ENCODE results near the gene DIABLO.
"Not testable (repeated sequence)": the region's sequence is repeated elsewhere in the genome, so short reads cannot be mapped to it uniquely, and the experiment has no call there.

DIABLO gene

GRCh38 chr12:122260735-122261134, 34.9 kb upstream of the DIABLO start:
- H3K4me2 ChIP-seq (ENCODE audit: low read length); H4K5ac ChIP-seq (ENCODE audit: low read length); H2BK5ac ChIP-seq (ENCODE audit: low read length); H3K56ac ChIP-seq (ENCODE audit: low read length); H4K8ac ChIP-seq (ENCODE audit: low read depth, low read length); H2AK5ac ChIP-seq (ENCODE audit: low read length); H3K4ac ChIP-seq (ENCODE audit: low read depth, low read length); DNase-seq; H3K27me3 ChIP-seq (ENCODE audit: insufficient read depth, low read length, poor library complexity); H3K18ac ChIP-seq (ENCODE audit: low read length); H3K4me3 ChIP-seq (ENCODE audit: low read length); H3K4me1 ChIP-seq (ENCODE audit: control insufficient read depth, low read depth, low read length); H3K79me1 ChIP-seq (ENCODE audit: low read length); H3K36me3 ChIP-seq (ENCODE audit: control insufficient read depth, insufficient read depth, low read length); H2BK120ac ChIP-seq (ENCODE audit: low read depth, low read length); H3K27ac ChIP-seq (ENCODE audit: low read depth, low read length); H3K23ac ChIP-seq (ENCODE audit: low read length); H3K9ac ChIP-seq (ENCODE audit: low read length); H2BK15ac ChIP-seq (replicated peaks; ENCODE audit: low read depth); H3K79me2 ChIP-seq (ENCODE audit: control insufficient read depth, insufficient read depth, low read length): not testable (repeated sequence)
- whole genome bisulfite sequencing (ENCODE audit: extremely low coverage, insufficient coverage, low lambda C conversion rate) = no CpG with 5 or more reads among the region's 14 CpGs

- not testable (repeated sequence) for H4K5ac ChIP-seq (ENCODE audit: low read length); H2BK15ac ChIP-seq (replicated peaks; ENCODE audit: low read depth); H2BK120ac ChIP-seq (ENCODE audit: low read depth, low read length); H2AK5ac ChIP-seq (ENCODE audit: low read length); H3K27me3 ChIP-seq (ENCODE audit: insufficient read depth, low read length, poor library complexity); H3K4ac ChIP-seq (ENCODE audit: low read depth, low read length); H3K36me3 ChIP-seq (ENCODE audit: control insufficient read depth, insufficient read depth, low read length); H3K4me2 ChIP-seq (ENCODE audit: low read length); H3K23ac ChIP-seq (ENCODE audit: low read length); H3K4me1 ChIP-seq (ENCODE audit: control insufficient read depth, low read depth, low read length); H3K79me2 ChIP-seq (ENCODE audit: control insufficient read depth, insufficient read depth, low read length); H3K56ac ChIP-seq (ENCODE audit: low read length); H3K79me1 ChIP-seq (ENCODE audit: low read length); H3K18ac ChIP-seq (ENCODE audit: low read length); H3K4me3 ChIP-seq (ENCODE audit: low read length); H2BK5ac ChIP-seq (ENCODE audit: low read length); H3K9ac ChIP-seq (ENCODE audit: low read length); H3K27ac ChIP-seq (ENCODE audit: low read depth, low read length); DNase-seq; H4K8ac ChIP-seq (ENCODE audit: low read depth, low read length)
- no CpG with 5 or more reads among the region's 4 CpGs for WGBS (ENCODE audit: extremely low coverage, insufficient coverage, low lambda C conversion rate)
These were observed 33.1 kb upstream of the DIABLO start for GRCh38 chr12:122258939-122259338.

- H3K79me1 ChIP-seq (ENCODE audit: low read length); H3K9ac ChIP-seq (ENCODE audit: low read length); H3K23ac ChIP-seq (ENCODE audit: low read length); H2AK5ac ChIP-seq (ENCODE audit: low read length); H4K8ac ChIP-seq (ENCODE audit: low read depth, low read length); H3K56ac ChIP-seq (ENCODE audit: low read length); H3K27me3 ChIP-seq (ENCODE audit: insufficient read depth, low read length, poor library complexity); H3K4me3 ChIP-seq (ENCODE audit: low read length); H2BK5ac ChIP-seq (ENCODE audit: low read length); H3K4me1 ChIP-seq (ENCODE audit: control insufficient read depth, low read depth, low read length); H3K4ac ChIP-seq (ENCODE audit: low read depth, low read length); H2BK15ac ChIP-seq (replicated peaks; ENCODE audit: low read depth); H2BK120ac ChIP-seq (ENCODE audit: low read depth, low read length); H3K4me2 ChIP-seq (ENCODE audit: low read length); H3K18ac ChIP-seq (ENCODE audit: low read length); H3K36me3 ChIP-seq (ENCODE audit: control insufficient read depth, insufficient read depth, low read length); H4K5ac ChIP-seq (ENCODE audit: low read length); H3K79me2 ChIP-seq (ENCODE audit: control insufficient read depth, insufficient read depth, low read length); H3K27ac ChIP-seq (ENCODE audit: low read depth, low read length); DNase-seq: not testable (repeated sequence)
- no CpG with 5 or more reads among the region's 4 CpGs for WGBS (ENCODE audit: extremely low coverage, insufficient coverage, low lambda C conversion rate)
These were observed 32.6 kb upstream of the DIABLO start for GRCh38 chr12:122258462-122258861.

GRCh38 chr12:122250536-122250935, 24.7 kb upstream of the DIABLO start:
- H3K27ac ChIP-seq (ENCODE audit: low read depth, low read length) = no peak overlapping the region
- H3K79me1 ChIP-seq (ENCODE audit: low read length) = no peaks in the 10 kb centered on the region
- H3K79me2 ChIP-seq (ENCODE audit: control insufficient read depth, insufficient read depth, low read length) = no peaks in the 10 kb centered on the region
- H3K4me1 ChIP-seq (ENCODE audit: control insufficient read depth, low read depth, low read length) = no peaks in the 10 kb centered on the region
- H3K56ac ChIP-seq (ENCODE audit: low read length) = no peak overlapping the region
- no peak overlapping the region for H2BK120ac ChIP-seq (ENCODE audit: low read depth, low read length)
- H3K4ac ChIP-seq (ENCODE audit: low read depth, low read length) = no peak overlapping the region
- H2AK5ac ChIP-seq (ENCODE audit: low read length) = no peak overlapping the region
- H4K8ac ChIP-seq (ENCODE audit: low read depth, low read length) = no peak overlapping the region
- no peak overlapping the region for H3K9ac ChIP-seq (ENCODE audit: low read length)
- no peak overlapping the region for H3K4me3 ChIP-seq (ENCODE audit: low read length)
- no peaks in the 10 kb centered on the region for H3K36me3 ChIP-seq (ENCODE audit: control insufficient read depth, insufficient read depth, low read length)
- H3K18ac ChIP-seq (ENCODE audit: low read length) = no peak overlapping the region
- H3K4me2 ChIP-seq (ENCODE audit: low read length) = no peak overlapping the region
- no peak overlapping the region for H2BK5ac ChIP-seq (ENCODE audit: low read length)
- H3K27me3 ChIP-seq (ENCODE audit: insufficient read depth, low read length, poor library complexity) = no peaks in the 10 kb centered on the region
- H3K23ac ChIP-seq (ENCODE audit: low read length) = no peak overlapping the region
- whole genome bisulfite sequencing (ENCODE audit: extremely low coverage, insufficient coverage, low lambda C conversion rate) = no CpG with 5 or more reads among the region's 8 CpGs
- H4K5ac ChIP-seq (ENCODE audit: low read length) = no peak overlapping the region
- no peak overlapping the region for H2BK15ac ChIP-seq (replicated peaks; ENCODE audit: low read depth)
- no peak for DNase-seq

DNA sequence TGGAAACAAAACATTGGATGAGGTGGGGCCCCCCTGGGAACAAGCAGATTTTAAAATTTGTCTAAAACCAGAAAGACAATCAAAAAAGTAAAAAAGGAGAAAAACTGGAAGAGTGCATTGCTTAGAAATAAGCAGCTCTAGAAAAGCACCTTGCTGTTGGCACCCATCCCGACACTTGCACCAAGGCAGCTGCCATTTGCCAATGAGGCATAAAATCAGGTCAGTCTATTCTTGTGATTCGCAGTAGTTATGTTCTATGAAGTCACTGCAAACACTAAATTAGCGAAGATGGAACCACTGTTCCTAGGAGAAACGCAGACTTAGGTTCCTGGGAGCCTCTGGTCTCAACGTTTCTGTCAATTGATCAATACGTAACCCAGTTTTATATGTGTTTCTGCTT, 24.2 kb upstream of the DIABLO start:
- no peak for DNase-seq
- WGBS (ENCODE audit: extremely low coverage, insufficient coverage, low lambda C conversion rate) = no CpG with 5 or more reads among the region's 6 CpGs
- no peak overlapping the region for H3K27ac ChIP-seq (ENCODE audit: low read depth, low read length)
- H3K36me3 ChIP-seq (ENCODE audit: control insufficient read depth, insufficient read depth, low read length) = no peaks in the 10 kb centered on the region
- H2BK120ac ChIP-seq (ENCODE audit: low read depth, low read length) = no peak overlapping the region
- no peak overlapping the region for H3K56ac ChIP-seq (ENCODE audit: low read length)
- no peak overlapping the region for H3K18ac ChIP-seq (ENCODE audit: low read length)
- H3K4me2 ChIP-seq (ENCODE audit: low read length) = no peak overlapping the region
- H3K4me3 ChIP-seq (ENCODE audit: low read length) = no peak overlapping the region
- no peaks in the 10 kb centered on the region for H3K4me1 ChIP-seq (ENCODE audit: control insufficient read depth, low read depth, low read length)
- H2BK15ac ChIP-seq (replicated peaks; ENCODE audit: low read depth) = no peak overlapping the region
- H4K8ac ChIP-seq (ENCODE audit: low read depth, low read length) = no peak overlapping the region
- H3K9ac ChIP-seq (ENCODE audit: low read length) = no peak overlapping the region
- H3K4ac ChIP-seq (ENCODE audit: low read depth, low read length) = no peak overlapping the region
- H3K27me3 ChIP-seq (ENCODE audit: insufficient read depth, low read length, poor library complexity) = no peaks in the 10 kb centered on the region
- H3K79me1 ChIP-seq (ENCODE audit: low read length) = no peaks in the 10 kb centered on the region
- H2AK5ac ChIP-seq (ENCODE audit: low read length) = no peak overlapping the region
- no peak overlapping the region for H3K23ac ChIP-seq (ENCODE audit: low read length)
- no peaks in the 10 kb centered on the region for H3K79me2 ChIP-seq (ENCODE audit: control insufficient read depth, insufficient read depth, low read length)
- H2BK5ac ChIP-seq (ENCODE audit: low read length) = no peak overlapping the region
- H4K5ac ChIP-seq (ENCODE audit: low read length) = no peak overlapping the region

DNA sequence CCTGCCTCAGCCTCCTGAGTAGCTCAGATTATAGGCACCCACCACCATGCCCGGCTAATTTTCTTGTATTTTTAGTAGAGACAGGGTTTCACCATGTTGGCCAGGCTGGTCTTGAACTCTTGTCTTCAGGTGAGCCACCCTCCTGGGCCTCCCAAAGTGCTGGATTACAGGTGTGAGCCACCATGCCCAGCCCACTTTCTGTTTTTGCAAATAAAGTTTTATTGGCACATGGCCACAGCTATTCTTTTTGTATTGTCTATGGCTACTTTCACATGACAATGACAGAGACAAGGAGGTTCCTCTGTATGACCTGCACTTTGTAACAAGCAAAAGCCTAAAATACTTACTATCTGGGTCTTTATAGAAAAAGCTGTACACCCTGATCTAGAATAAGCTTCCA, 19.7 kb upstream of the DIABLO start:
- H3K36me3 ChIP-seq (ENCODE audit: control insufficient read depth, insufficient read depth, low read length) = peaks cover 2% of the 10 kb centered on the region
- H3K56ac ChIP-seq (ENCODE audit: low read length) = no peak overlapping the region
- H3K9ac ChIP-seq (ENCODE audit: low read length) = no peak overlapping the region
- H3K4me2 ChIP-seq (ENCODE audit: low read length) = no peak overlapping the region
- H3K27me3 ChIP-seq (ENCODE audit: insufficient read depth, low read length, poor library complexity) = no peaks in the 10 kb centered on the region
- no peak overlapping the region for H3K23ac ChIP-seq (ENCODE audit: low read length)
- H3K27ac ChIP-seq (ENCODE audit: low read depth, low read length) = no peak overlapping the region
- no peak for DNase-seq
- no CpG with 5 or more reads among the region's 1 CpG for WGBS (ENCODE audit: extremely low coverage, insufficient coverage, low lambda C conversion rate)
- H3K4ac ChIP-seq (ENCODE audit: low read depth, low read length) = no peak overlapping the region
- no peak overlapping the region for H3K18ac ChIP-seq (ENCODE audit: low read length)
- no peaks in the 10 kb centered on the region for H3K79me1 ChIP-seq (ENCODE audit: low read length)
- H2AK5ac ChIP-seq (ENCODE audit: low read length) = no peak overlapping the region
- H4K8ac ChIP-seq (ENCODE audit: low read depth, low read length) = no peak overlapping the region
- no peak overlapping the region for H3K4me3 ChIP-seq (ENCODE audit: low read length)
- no peaks in the 10 kb centered on the region for H3K4me1 ChIP-seq (ENCODE audit: control insufficient read depth, low read depth, low read length)
- no peak overlapping the region for H2BK5ac ChIP-seq (ENCODE audit: low read length)
- no peaks in the 10 kb centered on the region for H3K79me2 ChIP-seq (ENCODE audit: control insufficient read depth, insufficient read depth, low read length)
- H4K5ac ChIP-seq (ENCODE audit: low read length) = no peak overlapping the region
- H2BK15ac ChIP-seq (replicated peaks; ENCODE audit: low read depth) = no peak overlapping the region
- H2BK120ac ChIP-seq (ENCODE audit: low read depth, low read length) = no peak overlapping the region

Measured in mesendoderm (in vitro differentiated cells).